HG02870 (cell line): ENCODE data around the gene PLPPR4.
"Not testable (repeated sequence)": the region's sequence is repeated elsewhere in the genome, so short reads cannot be mapped to it uniquely, and the experiment has no call there.

ENCODE experiments used
- ATAC-seq: cut with Tn5 transposase; IDR thresholded peaks from one replicate; pipeline ENCODE4 v1.9.1; 2021; ENCODE audit warnings: mild to moderate bottlenecking, moderate library complexity; ENCODE audit not compliant: unreplicated experiment

The PLPPR4 gene, protein sequence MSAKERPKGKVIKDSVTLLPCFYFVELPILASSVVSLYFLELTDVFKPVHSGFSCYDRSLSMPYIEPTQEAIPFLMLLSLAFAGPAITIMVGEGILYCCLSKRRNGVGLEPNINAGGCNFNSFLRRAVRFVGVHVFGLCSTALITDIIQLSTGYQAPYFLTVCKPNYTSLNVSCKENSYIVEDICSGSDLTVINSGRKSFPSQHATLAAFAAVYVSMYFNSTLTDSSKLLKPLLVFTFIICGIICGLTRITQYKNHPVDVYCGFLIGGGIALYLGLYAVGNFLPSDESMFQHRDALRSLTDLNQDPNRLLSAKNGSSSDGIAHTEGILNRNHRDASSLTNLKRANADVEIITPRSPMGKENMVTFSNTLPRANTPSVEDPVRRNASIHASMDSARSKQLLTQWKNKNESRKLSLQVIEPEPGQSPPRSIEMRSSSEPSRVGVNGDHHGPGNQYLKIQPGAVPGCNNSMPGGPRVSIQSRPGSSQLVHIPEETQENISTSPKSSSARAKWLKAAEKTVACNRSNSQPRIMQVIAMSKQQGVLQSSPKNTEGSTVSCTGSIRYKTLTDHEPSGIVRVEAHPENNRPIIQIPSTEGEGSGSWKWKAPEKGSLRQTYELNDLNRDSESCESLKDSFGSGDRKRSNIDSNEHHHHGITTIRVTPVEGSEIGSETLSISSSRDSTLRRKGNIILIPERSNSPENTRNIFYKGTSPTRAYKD

DNA sequence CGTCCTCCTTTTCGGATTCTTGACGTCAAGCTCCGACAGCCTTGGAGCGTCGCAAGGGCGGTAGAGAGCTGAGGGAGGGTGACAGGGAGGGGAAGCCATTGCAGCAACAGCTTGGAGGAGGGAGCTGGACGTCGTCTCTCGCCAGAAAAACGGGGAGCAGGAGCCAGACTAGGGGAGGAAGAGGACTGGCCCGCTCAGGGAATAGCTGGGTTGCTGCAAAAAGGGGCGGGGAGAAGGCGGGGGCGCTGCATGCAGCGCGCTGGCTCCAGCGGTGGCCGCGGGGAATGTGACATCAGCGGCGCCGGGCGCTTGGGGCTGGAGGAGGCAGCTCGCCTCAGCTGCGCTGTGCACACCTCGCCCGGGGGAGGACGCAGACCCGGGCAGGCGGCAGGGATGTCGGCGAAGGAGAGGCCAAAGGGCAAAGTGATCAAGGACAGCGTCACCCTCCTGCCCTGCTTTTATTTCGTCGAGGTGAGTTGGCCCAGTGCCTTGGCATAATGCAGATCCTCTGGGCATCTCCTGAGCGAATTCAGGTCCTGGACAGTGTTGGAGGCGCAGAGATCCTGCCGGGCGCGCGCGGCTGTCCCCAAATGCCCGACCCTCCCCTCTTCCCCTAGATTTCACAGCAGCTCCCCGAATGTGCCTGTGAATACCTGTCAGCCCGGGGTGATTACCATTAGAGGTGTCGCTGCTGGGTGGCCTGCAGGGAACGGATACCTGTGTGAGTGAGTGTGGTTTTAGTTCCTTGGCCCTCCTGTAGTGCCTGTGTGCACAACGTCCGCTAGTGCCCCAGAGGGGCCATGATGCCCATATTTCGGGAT is at the start of gene PLPPR4:
TSS of gene PLPPR4 (plus strand) at position 292 of the 821 bp plus-strand sequence. CDS start at position 394, 102 bp downstream.
- no peak for ATAC-seq

DNA sequence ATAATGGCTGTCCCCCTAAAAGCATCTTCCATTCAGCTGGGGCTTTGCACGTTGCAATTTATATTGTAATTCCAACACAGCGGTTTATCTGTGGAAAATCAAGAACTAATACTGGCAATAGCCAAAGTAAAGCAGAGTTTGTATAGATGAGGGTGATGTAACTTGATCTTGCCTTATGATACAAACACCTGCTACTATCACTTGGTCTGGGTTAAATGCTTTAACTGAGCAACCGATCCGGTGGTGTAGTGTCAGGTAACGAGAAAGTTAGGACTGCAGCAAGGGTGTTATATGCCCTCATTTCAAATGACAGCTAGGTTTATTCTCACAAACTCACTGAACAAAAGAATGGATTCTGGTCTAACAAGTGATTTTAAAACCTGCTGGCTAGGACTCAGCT is 47.3 kb upstream of the PLPPR4 start:
- ATAC-seq, result no peak

DNA sequence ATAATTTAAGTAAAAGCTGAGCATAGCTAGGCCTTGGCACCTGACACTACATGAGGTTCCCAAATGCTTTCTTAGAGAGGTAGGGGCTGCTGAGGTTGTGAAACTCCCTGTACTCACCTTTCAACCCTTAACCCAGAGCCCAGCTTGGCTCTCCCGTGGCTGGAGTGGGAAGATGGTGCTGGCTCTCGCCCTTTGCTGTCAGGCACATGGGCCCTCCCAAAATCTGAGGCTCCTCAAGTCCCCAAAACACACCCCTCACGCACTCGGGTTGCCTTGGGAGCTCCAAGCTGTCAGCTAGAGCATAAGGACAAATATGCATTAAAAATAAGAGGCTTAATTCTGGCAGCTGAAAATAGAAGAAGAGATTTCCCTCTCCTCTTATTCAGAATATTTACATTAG is 46.7 kb upstream of the PLPPR4 start:
- no peak for ATAC-seq

DNA sequence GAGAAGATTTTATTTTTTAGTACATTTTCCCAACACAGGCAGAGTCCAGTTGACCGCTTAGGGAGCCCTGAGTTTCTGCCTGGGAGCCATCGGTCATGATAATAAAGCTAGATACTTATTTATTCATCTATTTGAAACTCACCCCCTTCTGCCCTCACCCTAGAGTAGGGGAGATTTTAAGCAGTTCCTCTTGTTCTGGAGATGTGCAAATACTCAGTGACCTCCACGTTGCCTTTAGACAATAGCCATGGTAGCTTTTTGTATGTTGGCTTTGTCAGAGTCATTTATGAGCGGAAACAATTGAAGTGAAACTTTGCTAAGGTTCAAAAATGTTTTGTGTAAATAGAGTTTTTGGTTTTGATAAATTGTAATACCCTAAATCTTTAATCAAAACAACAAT is 45.7 kb upstream of the PLPPR4 start:
- ATAC-seq, result no peak

DNA sequence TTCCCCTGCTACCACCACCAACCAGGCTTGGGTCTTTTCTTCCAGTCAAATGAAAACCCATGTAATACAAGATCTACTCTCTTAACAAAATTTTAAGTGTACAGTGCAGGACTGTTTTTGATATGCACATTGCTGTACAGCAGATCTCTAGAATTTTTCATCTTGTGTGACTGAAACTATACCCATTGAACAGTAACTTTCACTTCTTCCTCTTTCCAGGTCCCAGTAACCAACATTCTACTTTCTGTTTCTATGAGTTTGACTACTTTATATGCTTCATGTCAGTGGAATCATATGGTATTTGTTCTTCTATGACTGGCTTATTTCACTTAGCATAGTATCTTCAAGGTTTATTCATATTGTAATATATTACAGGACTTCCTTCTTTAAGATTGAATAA is 45.3 kb upstream of the PLPPR4 start:
- ATAC-seq, result peak; percentile 95

DNA sequence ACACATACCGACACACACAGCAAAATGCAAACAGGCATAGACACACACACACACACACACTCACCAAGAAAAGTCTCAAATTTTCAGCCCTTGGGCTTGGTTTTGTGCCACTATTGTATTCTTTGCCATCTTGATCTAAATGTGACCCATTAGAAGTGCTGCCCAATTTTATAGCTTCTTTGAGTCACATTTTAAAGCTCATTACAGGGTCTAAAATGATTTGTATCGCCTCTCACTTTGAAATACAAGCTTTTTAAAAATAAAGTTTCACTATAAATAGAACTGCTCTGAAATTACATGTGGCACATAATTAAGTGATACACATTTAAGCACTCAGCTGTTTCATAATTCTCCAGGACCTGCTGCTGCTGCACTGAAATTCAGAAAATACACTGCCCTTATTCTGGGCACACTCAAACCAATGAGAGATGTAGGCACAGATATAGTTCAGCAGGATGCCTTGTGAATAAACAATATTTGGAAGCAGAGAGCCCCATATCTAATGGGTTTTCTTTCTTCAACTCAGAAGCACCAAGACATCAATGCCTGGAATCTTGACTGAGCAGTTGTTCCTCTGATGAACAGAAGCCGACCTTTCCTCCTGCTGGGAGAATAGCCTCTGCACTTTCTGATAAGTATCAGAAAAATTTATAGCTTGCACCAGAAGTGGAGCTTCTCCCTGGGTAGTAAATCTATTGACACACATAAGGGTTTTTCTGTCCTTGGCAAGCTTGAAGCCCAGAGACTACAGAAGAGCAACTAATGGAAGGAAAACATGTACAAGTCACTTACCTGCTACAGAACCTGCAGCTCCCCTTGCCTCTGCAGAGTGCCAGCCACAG is 37.0 kb upstream of the PLPPR4 start:
- no peak for ATAC-seq

DNA sequence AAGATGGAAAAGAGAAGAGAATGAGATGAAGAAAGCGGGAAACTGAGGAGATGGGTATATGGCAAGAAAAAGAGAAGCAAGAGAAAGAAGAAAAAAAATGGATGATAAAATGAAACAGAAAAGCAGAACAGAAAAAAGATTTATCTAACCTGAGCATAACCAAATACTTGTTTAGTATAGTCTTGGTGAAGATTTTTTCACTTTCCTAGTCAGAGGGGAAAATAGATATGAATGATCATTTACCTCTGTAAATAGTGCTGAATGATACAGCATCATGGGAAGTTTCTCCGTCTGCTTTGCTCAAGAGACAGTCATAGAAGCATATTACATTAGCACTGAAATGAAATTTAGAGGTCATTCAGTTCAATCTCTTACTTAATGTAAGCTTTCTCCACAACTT is 36.1 kb upstream of the PLPPR4 start:
- peak; percentile 87 for ATAC-seq

DNA sequence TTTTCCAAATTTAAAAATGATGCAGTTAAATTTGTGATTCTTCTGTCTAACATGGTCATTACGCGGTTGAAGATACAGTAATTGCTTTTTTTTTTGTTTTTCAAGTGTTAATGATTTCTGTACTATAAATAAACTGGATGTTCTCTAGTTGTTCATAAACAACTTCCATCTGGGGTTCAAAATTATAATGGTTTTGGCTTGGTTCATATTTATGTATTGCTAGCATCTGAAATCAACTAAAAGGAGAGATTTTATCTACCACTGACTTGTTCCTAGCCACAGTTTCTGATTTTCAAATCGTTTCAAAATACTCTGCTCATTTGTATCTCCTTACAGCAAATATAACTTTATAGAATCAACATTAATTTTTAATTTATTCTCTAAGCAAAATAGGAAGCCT is 35.2 kb upstream of the PLPPR4 start:
- no peak for ATAC-seq

DNA sequence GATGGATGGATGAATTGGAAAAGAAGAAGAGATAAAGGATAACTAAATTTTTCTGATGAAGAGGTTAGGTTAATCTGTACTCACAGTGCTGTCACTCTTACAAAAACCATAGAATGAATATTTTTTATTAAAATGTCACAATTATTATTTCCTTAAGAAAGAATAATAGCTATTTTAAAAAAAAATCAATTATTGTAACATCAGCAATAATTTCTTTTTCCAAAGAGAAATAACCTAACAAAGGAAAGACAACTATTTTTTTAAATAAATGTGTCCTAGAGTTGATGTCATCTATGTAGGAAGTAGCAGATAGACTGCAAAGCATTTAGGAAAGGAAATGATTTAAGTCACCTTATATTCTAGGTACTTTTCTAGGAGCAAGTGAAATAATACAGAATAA is 33.6 kb upstream of the PLPPR4 start:
- ATAC-seq, result no peak

DNA sequence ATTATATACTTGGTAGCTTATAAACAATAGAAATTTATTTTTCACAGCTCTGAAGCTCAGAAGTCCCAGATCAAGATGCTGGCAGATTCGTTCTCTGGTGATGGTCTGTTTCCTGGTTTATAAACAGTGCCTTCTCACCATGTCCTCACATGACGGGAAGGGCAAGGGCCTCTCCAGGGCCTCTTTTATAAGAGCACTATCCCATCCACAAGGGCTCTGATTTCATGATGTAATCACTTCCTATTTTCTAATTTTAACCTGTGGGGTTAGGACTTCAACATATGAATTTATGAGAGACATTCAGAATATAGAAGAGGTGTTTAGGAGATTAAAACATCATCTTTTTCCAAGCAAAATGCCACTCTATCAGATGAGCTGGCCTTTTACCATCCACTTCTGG is 32.1 kb upstream of the PLPPR4 start:
- no peak for ATAC-seq

DNA sequence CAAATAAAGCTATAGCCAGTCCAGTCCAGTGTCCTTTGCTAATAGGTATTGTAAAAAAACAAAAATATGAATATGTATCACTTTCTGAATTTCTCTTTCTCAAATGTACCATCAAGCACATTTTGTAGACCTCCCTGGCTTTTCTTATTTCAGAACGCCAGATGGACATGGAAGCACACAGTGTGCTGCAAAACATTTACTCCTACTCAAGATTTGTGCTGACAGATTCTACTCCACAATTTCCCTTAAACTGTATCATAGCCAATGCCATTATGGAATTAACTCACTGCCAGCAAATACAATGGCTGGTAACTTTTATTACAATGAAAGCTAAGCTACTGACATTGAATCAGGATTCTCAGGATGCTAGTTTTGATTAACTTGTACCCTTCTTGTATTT is 30.8 kb upstream of the PLPPR4 start:
- ATAC-seq, result no peak

DNA sequence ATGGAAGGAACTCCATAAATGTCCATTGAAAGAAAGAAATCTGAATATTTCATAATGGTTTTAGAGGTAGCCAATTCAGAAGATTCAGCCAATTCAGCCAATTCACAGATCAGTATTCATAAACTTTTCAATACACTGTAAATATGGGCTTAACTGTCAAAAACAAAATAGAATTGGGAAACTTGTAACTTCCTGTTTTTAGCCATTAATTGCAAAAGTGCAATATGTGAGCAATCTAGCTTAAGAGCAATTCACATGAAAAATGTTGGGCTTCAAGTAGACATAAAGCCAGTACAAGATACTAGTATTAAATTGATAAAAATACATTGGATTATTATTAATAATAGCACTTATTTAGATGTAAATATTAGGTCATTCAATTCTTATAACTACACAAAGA is 27.5 kb upstream of the PLPPR4 start:
- ATAC-seq, result no peak

DNA sequence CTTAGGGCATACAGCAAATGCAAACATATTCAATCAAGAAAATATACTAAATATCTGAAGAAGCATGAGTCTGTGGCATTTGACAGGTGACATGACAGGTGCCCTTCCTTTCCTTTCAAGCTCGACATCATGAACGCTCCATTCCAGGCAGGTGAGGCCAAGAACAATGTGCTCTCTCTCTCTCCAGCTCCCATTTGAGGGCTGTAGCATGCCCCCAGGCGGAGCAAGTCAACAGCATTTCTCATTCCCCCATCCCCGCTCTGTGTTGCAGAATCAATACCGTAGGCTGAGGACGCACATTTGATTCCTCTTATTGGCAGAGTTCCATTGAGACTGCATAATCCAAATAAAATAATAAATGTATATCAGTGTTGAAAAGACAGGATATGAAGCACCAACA is 24.6 kb upstream of the PLPPR4 start:
- no peak for ATAC-seq

DNA sequence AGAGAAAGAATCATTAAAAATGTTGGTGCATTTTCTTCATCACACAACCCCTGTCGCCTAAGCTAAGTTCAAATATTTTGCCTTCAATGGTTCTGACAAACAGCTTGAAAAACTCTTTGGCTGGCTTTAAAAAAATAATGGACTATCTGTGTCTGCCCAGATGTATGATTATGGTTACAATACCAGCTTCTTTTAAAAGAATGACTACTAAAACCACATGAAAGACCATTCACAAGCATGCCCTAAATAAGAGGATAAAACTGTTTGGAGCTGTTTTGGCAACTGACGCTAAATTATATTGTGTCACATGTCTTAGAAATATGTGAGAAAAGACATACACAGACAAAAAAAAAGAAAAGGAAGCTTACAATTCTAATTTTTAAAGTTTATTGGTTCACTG is 23.7 kb upstream of the PLPPR4 start:
- ATAC-seq, result no peak

DNA sequence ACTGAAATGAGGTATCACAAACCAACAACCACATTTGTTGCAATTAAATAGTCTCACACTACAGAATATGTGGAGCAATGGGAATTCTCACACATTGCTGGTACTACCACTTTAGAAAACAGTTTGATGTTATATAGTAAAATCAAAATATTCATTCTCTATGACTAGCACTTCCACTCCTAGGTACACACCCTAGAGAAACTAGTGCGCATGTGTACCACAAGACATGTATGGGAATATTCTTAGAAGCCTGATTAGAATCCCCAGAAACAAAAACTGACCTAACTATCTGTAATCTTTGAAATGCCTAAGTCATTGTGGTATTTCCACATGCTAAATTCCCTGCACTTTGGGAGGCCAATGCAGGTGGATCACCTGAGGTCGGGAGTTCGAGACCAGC is 18.1 kb upstream of the PLPPR4 start:
- no peak for ATAC-seq

DNA sequence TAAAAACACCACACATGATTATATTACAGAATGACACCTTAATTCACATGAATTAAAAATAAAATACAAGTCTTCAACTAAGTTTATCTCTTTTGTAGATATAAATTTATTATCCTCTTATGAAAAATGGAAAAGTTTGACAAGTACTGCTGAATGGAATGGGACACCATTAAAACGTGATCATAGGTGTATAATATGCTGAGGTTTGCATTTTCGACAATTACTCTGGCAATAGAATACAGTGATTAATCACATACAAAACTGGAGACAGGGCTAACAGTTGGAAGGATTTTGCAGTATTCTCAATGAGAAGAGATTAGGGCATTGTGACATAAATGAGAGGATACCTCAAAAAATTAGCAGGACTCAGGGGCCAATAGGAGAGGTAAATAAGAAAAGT is 17.1 kb upstream of the PLPPR4 start:
- no peak for ATAC-seq

DNA sequence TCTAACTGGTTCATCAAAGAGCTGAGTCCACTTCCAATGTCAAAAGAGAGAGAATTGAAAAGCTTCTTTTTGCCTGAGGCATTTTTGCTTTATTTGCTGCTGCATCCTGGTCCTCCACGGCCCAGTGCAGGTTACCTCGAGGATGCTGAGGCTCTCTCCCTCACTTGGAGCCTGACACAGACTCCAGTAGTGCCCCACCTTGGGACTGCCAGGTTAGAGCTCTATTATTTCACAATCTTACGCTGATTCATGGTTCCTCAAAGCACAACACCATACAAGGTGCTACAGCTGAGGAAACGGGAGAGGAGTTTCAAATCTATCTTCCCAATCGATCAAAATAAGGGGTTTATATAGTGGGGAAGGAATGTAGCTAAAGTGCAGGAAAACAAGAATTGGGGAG is 13.6 kb upstream of the PLPPR4 start:
- no peak for ATAC-seq

DNA sequence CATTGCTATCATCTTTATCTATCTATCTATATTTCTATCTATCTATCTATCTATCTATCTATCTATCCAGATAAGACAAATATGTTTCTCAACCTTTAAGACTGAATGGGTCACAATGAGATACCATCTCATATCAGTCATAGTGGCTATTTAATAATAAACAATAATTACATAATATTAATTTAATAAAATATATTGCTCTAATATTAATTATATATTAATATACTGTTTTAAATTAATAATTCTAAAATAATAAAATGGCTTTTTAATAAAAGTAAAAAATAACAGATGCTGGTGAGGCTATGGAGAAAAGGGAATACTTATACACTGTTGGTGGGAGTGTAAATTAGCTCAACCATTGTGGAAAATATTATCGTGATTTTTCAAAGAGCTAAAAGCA is 13.0 kb upstream of the PLPPR4 start:
- ATAC-seq, result no peak

DNA sequence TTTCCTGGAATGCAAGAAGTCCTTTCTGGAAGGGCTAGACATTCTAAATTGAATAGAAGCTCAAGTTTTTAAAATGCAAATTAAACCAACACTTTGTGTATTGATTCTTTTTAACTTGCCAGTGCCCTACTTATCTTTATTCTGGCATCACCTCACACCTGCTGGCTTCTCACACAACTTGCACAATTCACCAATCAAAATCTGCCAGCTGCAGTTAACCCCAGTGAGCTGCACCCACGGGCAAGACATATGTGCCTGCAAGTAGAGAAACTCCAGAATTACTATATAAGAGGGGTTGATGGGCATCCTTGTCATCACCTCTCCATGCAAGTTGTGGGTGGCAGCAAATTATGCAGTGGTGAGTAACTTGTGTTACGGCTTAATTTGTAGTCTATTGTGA is 11.7 kb upstream of the PLPPR4 start:
- no peak for ATAC-seq

DNA sequence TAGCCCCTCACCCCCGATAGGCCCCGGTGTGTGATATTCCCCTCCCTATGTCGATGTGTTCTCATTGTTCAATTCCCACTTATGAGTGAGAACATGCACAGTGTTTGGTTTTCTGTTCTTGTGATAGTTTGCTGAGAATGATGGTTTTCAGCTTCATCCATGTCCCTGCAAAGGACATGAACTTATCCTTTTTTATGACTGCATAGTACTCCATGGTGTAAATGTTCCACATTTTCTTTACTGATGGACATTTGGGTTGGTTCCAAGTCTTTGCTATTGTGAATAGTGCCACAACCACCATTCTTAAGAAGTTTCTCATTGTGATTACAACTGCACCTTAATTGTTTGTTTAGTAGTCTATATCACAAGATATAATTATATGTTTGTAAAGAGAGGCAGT is 3.9 kb upstream of the PLPPR4 start:
- ATAC-seq, result not testable (repeated sequence)

DNA sequence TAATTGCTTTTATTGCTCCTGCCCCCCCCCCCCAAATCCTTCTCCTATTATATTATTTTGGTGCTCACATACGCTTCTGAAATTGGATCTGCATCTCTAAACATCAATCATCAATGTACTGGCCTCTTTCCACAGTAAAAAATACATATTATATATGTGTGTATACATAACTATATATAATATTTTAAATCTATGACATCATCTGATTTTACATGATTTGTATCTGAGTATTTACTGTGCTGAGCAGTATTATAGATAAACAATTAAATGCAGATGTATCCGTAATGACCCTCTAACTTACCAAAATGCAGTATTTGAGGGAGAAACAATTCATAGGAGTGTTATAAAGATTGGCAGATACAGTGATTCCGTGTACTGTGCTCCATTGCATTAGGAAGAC is 832 bp downstream of the PLPPR4 start:
- ATAC-seq, result no peak
